GM21526 (cell line): Measurements from ENCODE around the gene SLC44A1.

Experiments used
- ATAC-seq: cut with Tn5 transposase; IDR thresholded peaks from one replicate; pipeline ENCODE4 v1.9.1; 2021; ENCODE audit warnings: moderate library complexity; ENCODE audit not compliant: unreplicated experiment, low FRiP score

SLC44A1 gene

DNA sequence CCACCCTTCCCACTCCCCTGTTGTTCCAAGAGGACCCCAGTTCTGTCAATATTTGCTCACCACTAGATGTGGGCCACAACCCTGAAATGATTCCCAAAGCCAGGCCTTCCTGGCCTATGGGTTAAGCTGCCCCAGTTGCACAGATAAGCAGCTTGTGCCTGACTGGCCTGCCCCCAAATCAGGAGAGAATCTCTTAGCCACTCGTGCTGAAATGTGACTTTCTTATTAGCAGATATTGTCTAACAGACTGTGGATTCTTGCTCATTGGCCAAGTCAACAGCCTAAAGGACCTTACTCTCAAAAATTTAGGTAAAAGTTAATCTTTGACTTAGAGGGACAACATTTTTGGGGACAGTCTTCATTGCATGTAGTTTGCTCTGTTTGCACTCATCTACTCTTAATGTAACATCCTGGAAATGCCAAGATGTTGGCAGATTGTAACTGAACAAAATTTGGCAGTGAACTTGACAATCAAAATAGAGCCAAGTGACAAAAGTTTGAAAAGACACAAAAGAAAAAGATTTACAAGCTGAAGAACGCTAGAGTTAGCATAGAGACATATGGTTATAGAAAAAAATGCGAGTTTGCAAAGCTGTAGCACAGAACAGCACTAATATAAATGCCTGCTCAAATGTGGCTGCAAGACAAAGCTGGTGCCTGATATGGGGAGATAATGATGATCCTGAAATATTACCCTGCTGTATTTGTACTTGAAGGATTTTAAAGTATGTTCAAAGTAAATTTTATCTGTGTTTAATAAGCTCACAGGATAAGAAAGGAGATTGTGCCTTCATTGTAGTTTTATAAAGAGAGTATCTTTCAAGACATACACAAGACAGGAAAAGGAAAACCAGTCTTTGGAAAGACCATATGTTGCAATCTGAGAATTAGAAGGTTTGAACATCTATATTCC lies 174.4 kb downstream of the SLC44A1 start:
- no peak for ATAC-seq

DNA sequence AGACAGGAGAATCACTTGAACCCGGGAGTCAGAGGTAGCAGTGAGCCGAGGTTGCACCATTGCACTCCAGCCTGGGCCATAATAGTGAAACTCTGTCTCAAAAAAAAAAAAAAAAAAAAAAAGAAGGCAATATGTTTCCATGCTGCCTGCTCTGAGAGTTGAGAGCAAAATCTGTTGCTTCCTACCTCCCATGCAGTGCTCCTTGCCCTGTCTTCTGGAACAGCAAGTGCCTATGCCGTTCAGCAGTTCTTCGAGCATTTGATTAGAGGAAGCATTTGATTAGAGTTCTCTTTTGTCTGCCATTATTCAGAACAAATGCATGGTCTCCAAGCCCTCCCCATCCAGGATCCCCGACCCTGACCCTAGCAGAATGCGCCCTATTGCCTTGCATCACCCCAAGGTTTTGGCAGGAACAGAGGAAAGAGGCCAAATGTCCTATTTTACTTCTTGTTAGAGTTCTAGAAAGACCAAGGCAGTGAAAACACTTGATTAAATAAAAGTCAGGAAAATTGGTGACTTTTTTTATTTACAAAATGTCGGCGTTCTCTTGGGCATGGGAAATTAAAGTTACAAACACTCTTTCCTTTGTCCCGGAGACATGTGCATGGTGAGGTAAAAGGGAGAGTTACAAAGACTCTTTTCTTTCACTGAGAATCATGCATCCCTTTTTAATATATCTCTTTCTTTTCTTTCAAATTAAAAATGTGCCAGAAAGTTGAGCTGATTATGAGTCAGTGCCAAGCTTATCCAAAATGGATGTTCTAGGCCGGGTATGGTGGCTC lies 175.6 kb downstream of the SLC44A1 start:
- no peak for ATAC-seq

DNA sequence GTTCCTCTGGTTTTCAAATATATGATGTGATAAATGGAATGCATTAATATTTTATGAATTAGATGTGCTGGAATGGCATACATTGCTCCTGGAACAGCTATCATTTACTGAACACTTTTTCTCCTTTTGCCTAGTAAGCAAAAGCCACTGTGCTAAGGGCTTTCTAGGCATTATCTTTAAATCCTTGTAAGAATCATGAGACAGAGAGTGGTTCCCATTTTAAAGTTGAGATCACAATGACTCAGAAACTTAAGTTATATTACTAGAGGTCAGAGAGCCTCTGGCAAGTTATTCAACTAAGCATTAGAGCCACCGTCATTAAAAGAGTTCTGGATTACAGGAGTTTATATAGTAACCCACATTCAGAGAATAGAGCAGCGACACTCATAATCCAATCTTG lies 176.7 kb downstream of the SLC44A1 start:
- no peak for ATAC-seq

DNA sequence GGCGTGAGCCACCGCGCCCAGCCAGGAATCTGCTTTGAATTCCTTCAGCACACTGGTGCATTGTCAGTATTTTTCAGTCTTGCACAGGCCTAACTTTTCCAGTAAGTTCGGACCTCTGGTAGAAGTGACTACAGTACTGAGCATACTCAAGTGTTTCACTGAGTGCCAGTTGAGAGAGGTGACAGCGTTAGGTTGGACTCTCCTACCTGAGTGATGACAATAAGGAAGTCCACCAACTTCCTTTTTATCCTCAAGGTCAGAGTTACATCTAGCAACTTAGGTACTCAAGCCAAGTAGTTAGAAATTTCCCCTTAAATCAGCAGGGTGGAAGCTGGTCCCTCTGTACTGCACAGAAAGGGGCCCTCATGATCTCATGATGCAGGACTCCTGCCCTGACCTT lies 177.4 kb downstream of the SLC44A1 start:
- no peak for ATAC-seq

DNA sequence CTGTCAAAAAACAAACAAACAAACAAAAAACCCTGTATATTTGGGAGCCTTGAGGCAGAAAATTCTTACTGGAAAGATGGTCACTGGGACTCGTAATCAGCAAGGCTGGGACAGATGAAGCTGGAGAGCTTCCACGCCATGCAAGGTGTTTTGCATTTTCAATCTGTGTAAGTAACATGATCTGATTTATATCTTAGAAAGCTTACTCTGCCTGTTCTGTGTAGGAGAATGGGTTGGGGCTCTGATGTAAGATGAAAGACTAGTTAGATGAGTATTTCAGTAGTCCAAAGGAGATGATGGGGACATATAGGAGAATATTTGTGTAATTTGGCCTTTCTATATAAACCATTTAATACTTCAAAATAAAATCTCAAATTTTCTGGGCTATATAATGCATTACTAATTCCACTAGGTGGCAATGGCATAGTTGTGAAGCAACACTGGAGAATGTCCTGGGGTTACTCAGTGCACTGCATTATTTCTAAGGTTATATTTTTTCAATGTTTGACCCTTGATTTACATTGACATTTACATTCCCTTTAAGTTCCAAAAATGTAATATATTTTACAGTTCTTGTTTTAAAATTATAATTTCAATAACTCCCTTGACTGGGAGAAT lies 181.5 kb downstream of the SLC44A1 start:
- no peak for ATAC-seq

DNA sequence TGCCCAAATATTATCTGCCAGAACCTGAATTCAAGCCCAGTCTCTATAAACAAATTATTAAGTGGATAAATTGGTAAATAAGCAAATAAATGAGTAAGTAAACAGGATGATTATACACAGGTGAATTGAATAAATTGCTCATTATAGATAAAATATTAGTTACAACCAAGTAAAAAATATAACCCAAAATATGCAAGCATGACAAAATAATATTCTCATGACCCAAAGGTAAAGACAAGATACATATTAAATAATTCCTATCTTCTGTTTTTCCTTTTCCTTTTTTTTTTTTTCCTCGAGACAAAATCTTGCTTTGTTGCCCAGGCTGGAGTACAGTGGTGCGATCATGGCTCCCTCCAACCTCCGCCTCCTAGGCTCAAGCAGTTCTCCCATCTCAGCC lies 182.2 kb downstream of the SLC44A1 start:
- no peak for ATAC-seq

DNA sequence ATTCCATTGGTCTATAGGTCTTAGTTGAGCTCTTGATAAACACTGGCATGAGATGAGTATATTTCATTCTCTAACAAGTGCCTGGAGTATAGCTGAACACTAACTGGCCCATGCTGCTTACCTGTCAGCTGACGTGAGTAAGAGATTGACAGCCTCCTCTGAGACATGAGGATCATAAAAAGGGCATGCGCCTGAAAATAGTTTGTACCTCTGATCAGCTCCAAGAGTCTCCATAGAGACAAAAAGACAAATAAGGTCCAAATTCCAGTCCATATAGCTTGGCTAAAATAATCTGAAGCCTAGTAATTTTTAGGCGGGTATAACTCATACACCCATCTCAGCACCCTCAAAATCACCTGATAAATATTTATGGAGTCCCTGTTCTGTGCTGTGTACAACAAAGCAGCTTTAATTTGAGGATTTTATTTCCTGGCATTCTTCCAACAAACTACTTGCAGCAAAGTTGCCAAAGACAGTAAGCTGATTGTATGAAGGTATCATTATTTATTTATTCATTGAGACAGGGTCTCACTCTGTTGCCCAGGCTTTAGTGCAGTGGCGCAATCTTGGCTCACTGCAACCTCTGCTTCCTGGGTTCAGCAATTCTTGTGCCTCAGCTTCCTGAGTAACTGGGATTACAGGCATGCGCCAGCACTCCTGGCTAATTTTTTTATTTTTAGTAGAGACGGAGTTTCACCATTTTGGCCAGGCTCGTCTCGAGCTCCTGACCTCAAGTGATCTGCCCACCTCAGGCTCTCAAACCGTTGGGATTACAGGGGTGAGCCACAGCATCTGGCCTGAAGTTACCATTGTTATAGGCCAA lies 187.2 kb downstream of the SLC44A1 start:
- no peak for ATAC-seq

DNA sequence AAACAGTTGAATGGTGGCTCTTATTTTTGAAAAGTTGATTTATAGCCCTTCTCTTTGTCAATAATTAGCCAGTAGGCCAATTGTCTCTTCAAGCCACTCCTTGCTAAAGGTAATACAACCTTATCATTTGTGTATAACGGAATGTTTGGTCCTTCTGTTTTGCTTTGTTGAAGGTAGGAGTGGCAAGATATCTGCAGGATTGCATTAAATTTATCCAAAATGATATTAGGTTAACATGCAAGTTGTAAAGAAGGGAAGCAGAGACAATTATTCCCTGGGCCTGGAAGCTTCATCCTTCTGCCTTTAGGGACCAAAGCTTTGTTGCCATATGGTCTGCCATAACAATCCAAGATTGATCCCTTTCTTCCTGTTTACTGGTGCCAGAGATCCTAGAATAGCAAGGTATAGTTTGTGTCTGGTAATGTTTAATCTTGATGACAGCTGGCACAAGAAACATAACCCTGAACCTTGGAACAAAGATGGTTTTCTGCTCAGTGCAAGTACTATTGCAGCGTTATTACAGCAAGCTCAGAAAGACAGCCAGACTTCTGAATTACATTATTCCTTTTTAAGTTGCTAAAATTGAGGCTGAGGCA lies 187.9 kb downstream of the SLC44A1 start:
- ATAC-seq = no peak

DNA sequence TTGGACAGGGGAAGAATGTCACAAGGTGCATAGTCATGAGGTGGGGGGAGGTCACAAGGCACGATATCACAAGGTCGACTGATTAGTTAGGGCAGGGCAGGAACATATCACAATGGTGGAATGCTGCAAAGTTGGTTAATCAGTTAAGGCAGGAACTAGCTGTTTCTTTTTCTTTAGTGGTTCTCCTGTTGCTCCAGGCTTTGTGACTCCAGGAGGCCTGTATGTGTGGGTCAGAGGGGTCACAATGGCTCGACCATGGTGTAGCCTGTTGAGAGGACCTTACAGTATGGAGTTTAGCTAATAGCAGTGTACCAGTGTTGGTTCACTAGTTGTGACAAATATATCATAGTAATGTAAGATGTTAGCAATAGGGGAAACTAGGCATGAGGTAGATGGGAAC lies 191.0 kb downstream of the SLC44A1 start:
- no peak for ATAC-seq

DNA sequence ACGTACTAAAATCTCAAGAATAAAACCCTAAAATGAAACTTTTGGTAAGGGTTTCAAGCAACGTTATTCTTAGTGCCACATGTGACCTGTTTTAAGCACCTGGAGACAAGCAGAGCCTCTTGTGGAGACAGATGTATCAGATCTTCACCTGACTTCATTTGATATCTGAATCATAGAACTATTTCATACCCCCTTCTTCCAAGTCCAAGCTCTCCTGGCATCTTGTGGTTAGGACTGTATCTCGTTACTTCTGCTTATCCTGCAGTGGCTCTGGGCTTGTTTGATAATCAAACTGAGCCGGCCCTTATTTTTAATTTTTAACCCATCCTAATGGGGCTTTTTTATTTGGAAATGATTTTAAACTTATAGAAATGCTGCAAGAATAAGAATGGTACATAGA lies 192.3 kb downstream of the SLC44A1 start:
- no peak for ATAC-seq

DNA sequence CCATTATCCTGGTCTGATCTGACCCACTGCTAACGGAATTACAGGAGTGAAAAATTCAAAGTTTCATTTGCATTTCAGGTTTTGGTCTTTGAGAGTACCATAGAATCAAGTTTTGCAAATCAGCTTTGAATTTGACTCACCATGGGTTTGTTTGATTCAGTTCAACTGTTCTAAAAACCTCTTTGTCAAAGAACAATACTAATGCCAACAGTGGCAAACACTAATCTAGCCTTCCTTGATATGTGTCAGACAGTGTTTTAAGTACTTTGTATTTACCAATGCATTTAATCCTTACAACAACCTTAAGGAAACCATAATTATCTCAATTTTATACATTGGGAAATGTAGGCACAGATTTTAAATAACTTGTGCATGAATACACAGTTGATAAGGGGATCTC lies 193.3 kb downstream of the SLC44A1 start:
- ATAC-seq = no peak

DNA sequence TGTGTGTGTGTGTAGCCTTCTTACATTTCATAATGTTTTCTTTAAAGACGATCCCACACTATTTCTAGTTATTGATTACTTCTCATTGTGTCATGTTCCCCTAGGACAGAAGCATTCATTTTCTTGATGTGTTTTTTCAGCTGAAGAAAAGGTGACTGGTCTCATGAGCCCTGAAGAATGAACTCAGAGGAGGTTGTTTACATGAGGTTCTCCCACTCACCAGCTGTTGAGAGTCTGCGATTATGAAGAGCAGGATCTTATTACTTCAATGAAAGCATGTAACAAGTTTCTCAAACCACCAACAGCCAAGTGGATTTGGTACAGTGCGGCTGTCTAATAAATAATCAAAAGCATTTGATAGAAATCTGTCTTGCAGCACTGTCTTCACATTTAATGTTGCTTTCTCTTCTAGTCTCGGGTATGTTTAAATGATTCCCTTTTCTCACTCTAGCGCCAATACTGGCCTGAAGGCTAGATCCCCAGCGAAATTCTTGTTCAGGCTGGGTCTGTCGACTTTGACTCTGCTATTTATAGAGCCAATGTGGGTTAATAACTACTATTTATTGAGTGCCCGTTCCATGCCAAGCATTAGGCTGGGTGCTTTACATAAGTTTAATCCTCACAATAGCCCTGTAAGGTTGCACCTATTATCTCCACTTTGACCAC lies 193.8 kb downstream of the SLC44A1 start:
- ATAC-seq = no peak

DNA sequence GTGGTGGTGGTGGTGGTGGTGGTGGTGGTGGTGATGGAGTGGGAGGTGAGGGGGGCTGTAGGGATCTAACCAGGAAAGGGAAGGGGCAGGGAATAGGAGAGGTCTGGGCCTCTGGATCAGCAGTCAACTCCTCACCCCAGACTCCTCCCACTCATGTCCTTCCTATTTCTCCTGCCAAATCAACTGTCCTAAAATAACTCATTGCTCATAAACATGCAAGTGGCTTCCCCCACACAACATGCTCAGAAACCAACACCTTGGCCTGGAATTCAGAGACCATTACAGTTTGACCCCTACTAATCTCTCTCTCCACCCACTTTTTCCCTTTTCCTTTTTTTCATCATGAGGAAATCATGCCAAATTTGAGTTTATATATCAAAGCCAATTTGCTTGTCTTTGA lies 195.0 kb downstream of the SLC44A1 start:
- ATAC-seq = no peak

DNA sequence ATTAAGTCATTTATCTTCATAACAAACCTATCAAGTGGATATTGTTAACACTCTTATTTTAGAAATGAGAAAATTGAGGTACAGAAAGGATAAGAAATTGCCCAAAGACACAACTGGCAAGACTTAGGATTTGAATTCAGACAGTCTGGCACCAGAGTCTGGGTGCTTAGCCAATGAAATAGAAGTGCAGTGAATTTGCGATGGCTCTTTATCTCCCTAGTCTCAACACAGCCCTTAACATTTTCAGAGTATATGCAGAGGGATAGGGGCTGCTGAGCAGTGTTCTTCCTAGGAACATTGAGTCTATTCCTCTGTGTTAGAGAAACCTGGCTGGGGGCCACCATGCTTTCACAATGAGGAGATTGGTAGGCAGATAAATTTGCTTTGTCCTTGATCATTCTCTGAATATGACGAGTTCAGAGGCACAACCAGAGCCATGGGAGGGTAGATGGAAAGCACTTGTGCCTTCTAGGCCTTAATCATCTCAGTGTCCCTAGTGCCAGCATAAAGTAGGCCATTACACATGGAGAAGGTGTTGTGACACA lies 197.2 kb downstream of the SLC44A1 start:
- ATAC-seq = no peak

DNA sequence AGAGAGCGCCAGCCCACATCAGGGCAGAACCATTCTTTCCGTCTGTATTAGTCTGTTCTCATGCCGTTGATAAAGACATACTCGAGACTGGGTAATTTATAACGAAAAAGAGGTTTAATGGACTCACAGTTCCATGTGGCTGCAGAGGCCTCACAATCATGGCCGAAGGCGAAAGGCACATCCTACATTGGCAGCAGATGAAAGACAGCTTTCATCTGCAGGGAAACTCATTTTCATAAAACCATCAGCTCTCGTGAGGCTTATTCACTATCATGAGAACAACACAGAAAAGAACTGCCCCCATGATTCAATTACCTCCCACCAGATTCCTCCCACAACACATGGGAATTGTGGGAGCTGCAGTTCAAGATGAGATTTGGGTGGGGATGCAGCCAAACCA lies 198.7 kb downstream of the SLC44A1 start:
- no peak for ATAC-seq

DNA sequence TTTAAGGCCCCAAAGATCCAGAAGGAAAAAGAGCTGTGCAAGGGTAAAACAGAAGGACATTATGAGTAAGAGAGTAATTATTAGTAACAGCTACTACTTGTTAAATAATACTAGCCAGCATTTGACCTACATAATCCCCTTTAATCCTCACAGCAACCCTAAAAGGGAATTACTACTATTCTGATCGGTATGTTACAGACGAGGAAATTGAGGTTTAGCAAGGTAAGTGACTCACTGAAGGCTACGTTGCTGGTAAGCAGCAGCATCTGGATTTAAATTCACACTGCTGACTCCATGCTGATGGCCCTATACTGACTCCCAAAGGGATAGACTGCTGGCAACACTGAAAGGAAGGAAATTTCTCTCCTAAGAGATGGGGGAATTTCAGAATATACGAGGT lies 199.7 kb downstream of the SLC44A1 start:
- no peak for ATAC-seq

DNA sequence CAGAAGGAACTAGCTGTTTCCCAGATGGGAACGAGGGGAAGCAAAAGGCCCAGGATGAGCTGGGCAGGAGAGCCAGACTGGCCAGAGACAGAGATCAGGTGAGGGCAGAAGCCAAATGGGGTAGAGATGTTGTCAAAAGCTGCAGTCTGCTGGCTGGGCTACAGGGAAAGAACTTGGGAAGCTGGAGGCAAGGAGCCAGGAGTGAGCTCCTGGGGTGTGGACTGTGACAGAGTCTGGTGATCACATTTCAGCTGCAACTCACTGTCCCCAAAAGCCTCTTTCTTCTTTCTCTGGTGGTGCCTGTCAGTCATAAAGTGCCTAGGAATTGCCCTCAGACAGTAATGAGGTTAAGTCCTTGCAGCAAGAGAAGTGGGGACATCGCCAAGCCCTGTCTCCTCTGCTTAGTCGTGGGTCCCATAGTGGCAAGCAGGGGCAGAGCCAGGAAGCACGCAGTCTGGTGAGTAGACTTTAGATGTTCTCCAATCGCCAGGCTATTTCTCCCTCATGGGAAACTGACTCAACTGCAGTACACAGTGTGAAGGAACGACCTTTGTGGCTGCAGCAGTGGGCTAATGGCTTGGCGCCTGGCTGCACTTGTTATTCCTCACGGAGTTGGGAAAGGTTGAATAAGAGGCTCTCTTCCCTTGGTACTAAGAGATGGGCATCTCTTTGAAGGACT lies 200.9 kb downstream of the SLC44A1 start:
- no peak for ATAC-seq

DNA sequence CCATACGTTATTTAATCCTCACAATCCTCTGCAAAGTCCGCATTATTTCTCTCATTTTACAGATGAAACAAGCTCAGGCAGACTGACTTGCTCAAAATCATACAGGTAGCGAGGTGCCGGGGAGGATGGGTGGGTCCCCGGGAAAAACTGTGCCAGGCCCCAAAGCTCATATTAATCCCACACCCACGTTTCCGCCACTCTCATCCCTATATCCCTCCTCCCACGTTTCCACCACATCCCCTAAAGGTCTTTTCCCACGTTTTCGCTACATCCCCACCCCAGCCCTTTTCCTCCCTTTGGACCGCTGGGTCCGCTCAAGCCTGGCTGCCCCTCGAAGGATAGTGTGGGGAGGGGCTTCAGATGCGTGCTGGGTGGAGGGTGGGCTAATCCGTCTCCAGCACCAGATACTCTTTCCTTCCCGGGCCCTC lies 202.9 kb downstream of the SLC44A1 start:
- ATAC-seq = no peak
